ENCODE results near the gene CEP112. TPM values are rescaled to one million over a fixed set of nuclear protein-coding genes. Genes with fewer than 3 reads are reported as not detected.

CEP112 gene
- total and polyA plus RNA-seq, 10 of the 15 experiments (the other 5 are each of a cell fraction or from before 2014, with no cell fraction given) = 0.11 to 3.8 (median 0.32) TPM; not detected in 1

DNA sequence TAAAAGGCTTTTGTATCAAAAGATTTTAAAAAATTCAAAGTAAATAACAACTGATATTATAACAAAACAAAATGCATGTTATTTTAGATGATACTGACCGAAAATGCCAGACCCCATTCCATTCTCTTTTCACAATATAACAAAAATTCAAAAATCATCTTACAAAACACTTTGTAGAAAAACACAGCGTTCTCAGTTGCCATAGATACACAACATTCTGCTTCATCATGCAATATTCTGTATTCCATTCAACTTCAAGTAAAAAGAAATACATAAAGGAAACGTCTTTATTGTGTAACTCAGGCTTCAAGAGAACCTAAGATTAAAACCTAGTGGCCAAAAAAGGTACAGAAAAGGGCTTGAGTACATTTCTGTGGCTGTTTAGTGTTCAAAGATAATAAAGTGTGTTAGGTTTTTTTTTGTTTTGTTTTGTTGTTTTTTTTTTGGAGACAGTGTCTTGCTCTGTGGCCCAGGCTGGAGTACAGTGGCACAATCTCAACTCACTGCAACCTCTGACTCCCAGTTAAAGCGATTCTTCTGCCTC, 250.5 kb downstream of the CEP112 start:
- H3K4me3 ChIP-seq = no peak overlapping the region
- DNase-seq (ENCODE audit: low read depth, low spot score) (no peak), ATAC-seq (no peak), FAIRE-seq (no peak)
- no TSS peak for BruUV-seq (replicated peaks)
- intact Hi-C loops (cut with micrococcal nuclease; ENCODE audit: unreplicated experiment) = no loop called here
- H2AFZ ChIP-seq (ENCODE audit: control insufficient read depth, low read depth, low read length) = no peak overlapping the region
- TF ChIP-seq, protein P1, sequence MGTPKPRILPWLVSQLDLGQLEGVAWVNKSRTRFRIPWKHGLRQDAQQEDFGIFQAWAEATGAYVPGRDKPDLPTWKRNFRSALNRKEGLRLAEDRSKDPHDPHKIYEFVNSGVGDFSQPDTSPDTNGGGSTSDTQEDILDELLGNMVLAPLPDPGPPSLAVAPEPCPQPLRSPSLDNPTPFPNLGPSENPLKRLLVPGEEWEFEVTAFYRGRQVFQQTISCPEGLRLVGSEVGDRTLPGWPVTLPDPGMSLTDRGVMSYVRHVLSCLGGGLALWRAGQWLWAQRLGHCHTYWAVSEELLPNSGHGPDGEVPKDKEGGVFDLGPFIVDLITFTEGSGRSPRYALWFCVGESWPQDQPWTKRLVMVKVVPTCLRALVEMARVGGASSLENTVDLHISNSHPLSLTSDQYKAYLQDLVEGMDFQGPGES (IDR thresholded peaks at IDR 0.05) = no peak
- TF ChIP-seq SPI1 (IDR thresholded peaks at IDR 0.05; ENCODE audit: borderline replicate concordance, insufficient read depth, low read depth, low read length) = no peak
- no peak for TF ChIP-seq SP1 (IDR thresholded peaks at IDR 0.05; ENCODE audit: low read depth, low read length)
- no peak for TF ChIP-seq GATAD2B (conservative IDR thresholded peaks at IDR 0.05; ENCODE audit: low read depth)
- TF ChIP-seq HDGF (IDR thresholded peaks at IDR 0.05) = no peak
- TF ChIP-seq, protein P2, sequence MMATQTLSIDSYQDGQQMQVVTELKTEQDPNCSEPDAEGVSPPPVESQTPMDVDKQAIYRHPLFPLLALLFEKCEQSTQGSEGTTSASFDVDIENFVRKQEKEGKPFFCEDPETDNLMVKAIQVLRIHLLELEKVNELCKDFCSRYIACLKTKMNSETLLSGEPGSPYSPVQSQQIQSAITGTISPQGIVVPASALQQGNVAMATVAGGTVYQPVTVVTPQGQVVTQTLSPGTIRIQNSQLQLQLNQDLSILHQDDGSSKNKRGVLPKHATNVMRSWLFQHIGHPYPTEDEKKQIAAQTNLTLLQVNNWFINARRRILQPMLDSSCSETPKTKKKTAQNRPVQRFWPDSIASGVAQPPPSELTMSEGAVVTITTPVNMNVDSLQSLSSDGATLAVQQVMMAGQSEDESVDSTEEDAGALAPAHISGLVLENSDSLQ (IDR thresholded peaks at IDR 0.05) = no peak
- TF ChIP-seq MTA3 (IDR thresholded peaks at IDR 0.05; ENCODE audit: borderline replicate concordance, low read length) = no peak
- ChIA-PET SMC1A (ENCODE audit: uncharacterized antibody, unreplicated experiment) (no interaction called here), POLR2A (no interaction called here), CTCF (no interaction called here), RAD21 (ENCODE audit: unreplicated experiment) (no interaction called here)
- H3K79me2 ChIP-seq (ENCODE audit: control insufficient read depth, insufficient read depth, low read length) = no peaks in the 10 kb centered on the region
- H3K9me3 ChIP-seq (replicated peaks; ENCODE audit: control insufficient read depth, insufficient read depth, low read length) = no peaks in the 10 kb centered on the region
- no peak overlapping the region for H3K9ac ChIP-seq (ENCODE audit: control insufficient read depth, insufficient read depth, low read length)
- no peak overlapping the region for H3K27ac ChIP-seq (ENCODE audit: control insufficient read depth, insufficient read depth)
- H3K4me1 ChIP-seq (ENCODE audit: control insufficient read depth, insufficient read depth, low read length) = no peaks in the 10 kb centered on the region
- WGBS (ENCODE audit: insufficient coverage, insufficient replicate concordance, low lambda C conversion rate, missing lambda C conversion rate) = 27% methylated on average over 4 of the region's 4 CpGs
- no peaks in the 10 kb centered on the region for H3K27me3 ChIP-seq (replicated peaks in 1 of 2; ENCODE audit: control insufficient read depth in 2 of 2, insufficient read depth in 2 of 2, low read length in 1 of 2)
- no peaks in the 10 kb centered on the region for H3K36me3 ChIP-seq (ENCODE audit: control insufficient read depth in 2 of 2, insufficient read depth in 2 of 2, low read length in 1 of 2)
- H3K4me2 ChIP-seq (ENCODE audit: control insufficient read depth, insufficient read depth) = no peak overlapping the region
- no peaks in the 10 kb centered on the region for H4K20me1 ChIP-seq (ENCODE audit: control insufficient read depth, insufficient read depth)
- in situ Hi-C loops (cut with MboI) = no loop called here

Measured in GM12878 (cell line).